CD4-positive, alpha-beta T cell treated with Interferon alpha-2 for 1 hour (primary cell): ENCODE measurements around the gene CLEC4G.

Experiments
- DNase-seq, 2 donors: peaks; one replicate each; pipeline ENCODE4 v3.0.0-alpha.2; 2020 to 2022

CLEC4G gene

GRCh38 chr19:7691497-7691896 is 40.4 kb downstream of the CLEC4G start:
- peak in 1 of 2 donors; percentile 47 for DNase-seq

GRCh38 chr19:7690779-7691258 is 41.1 kb downstream of the CLEC4G start:
- DNase-seq: peak in 1 of 2 donors; percentile 51

GRCh38 chr19:7689165-7689564 is 42.7 kb downstream of the CLEC4G start:
- DNase-seq: no peak

GRCh38 chr19:7687177-7687576 is 44.7 kb downstream of the CLEC4G start:
- no peak for DNase-seq

GRCh38 chr19:7685546-7686445 is 46.1 kb downstream of the CLEC4G start:
- no peak for DNase-seq

GRCh38 chr19:7682175-7682855 is 49.6 kb downstream of the CLEC4G start:
- DNase-seq: no peak

- peak; percentile 87 to 89 for DNase-seq
These were observed 50.4 kb downstream of the CLEC4G start for GRCh38 chr19:7681340-7682174.

GRCh38 chr19:7680606-7681339 is 51.1 kb downstream of the CLEC4G start, which contains the start of gene TRAPPC5:
TSS of gene TRAPPC5 (plus strand) at chr19:7680833. CDS start at chr19:7682254, 1,421 bp downstream.
- DNase-seq: peak; percentile 89 to 91

- DNase-seq: no peak
These were observed 51.9 kb downstream of the CLEC4G start for GRCh38 chr19:7679771-7680605.

GRCh38 chr19:7678971-7679751 is 52.7 kb downstream of the CLEC4G start:
- DNase-seq: peak; percentile 79 to 82
